ENCODE data around the gene FREM3.
"Not testable (repeated sequence)": the region's sequence is repeated elsewhere in the genome, so short reads cannot be mapped to it uniquely, and the experiment has no call there.

The FREM3 gene

GRCh38 chr4:143693856-143694255 is 6.6 kb downstream of the FREM3 start:
- no peak overlapping the region for H3K4me3 ChIP-seq (replicated peaks; ENCODE audit: low read depth, low read length)
- DNase-seq (ENCODE audit: extremely low read depth, insufficient read length), result no peak
- TF ChIP-seq CTCF (IDR thresholded peaks at IDR 0.05; ENCODE audit: insufficient read depth, low read length, poor library complexity, severe bottlenecking), result no peak
- H3K36me3 ChIP-seq (ENCODE audit: control insufficient read depth, insufficient read depth, low read length), result no peaks in the 10 kb centered on the region
- no peaks in the 10 kb centered on the region for H3K27me3 ChIP-seq (replicated peaks; ENCODE audit: control insufficient read depth, insufficient read depth, low read length)

- H3K4me3 ChIP-seq (replicated peaks; ENCODE audit: low read depth, low read length), result no peak overlapping the region
- H3K27me3 ChIP-seq (replicated peaks; ENCODE audit: control insufficient read depth, insufficient read depth, low read length), result no peaks in the 10 kb centered on the region
- H3K36me3 ChIP-seq (ENCODE audit: control insufficient read depth, insufficient read depth, low read length), result no peaks in the 10 kb centered on the region
- no peak for TF ChIP-seq CTCF (IDR thresholded peaks at IDR 0.05; ENCODE audit: insufficient read depth, low read length, poor library complexity, severe bottlenecking)
- no peak for DNase-seq (ENCODE audit: extremely low read depth, insufficient read length)
Measured at GRCh38 chr4:143692241-143692640, 8.2 kb downstream of the FREM3 start.

- no peak for TF ChIP-seq CTCF (IDR thresholded peaks at IDR 0.05; ENCODE audit: insufficient read depth, low read length, poor library complexity, severe bottlenecking)
- H3K27me3 ChIP-seq (replicated peaks; ENCODE audit: control insufficient read depth, insufficient read depth, low read length), result no peaks in the 10 kb centered on the region
- DNase-seq (ENCODE audit: extremely low read depth, insufficient read length), result no peak
- no peaks in the 10 kb centered on the region for H3K36me3 ChIP-seq (ENCODE audit: control insufficient read depth, insufficient read depth, low read length)
- no peak overlapping the region for H3K4me3 ChIP-seq (replicated peaks; ENCODE audit: low read depth, low read length)
Measured at GRCh38 chr4:143679434-143679833, 21.0 kb downstream of the FREM3 start.

GRCh38 chr4:143673629-143674028 is 26.8 kb downstream of the FREM3 start:
- not testable (repeated sequence) for H3K36me3 ChIP-seq (ENCODE audit: control insufficient read depth, insufficient read depth, low read length); H3K27me3 ChIP-seq (replicated peaks; ENCODE audit: control insufficient read depth, insufficient read depth, low read length); DNase-seq (ENCODE audit: extremely low read depth, insufficient read length); H3K4me3 ChIP-seq (replicated peaks; ENCODE audit: low read depth, low read length)

GRCh38 chr4:143668930-143669552 is 31.4 kb downstream of the FREM3 start:
- no peak for TF ChIP-seq CTCF (IDR thresholded peaks at IDR 0.05; ENCODE audit: insufficient read depth, low read length, poor library complexity, severe bottlenecking)
- Histone ChIP-seq H3K27me3 (replicated peaks; ENCODE audit: control insufficient read depth, insufficient read depth, low read length) (no peaks in the 10 kb centered on the region), H3K36me3 (ENCODE audit: control insufficient read depth, insufficient read depth, low read length) (no peaks in the 10 kb centered on the region), H3K4me3 (replicated peaks; ENCODE audit: low read depth, low read length) (no peak overlapping the region)
- peak; percentile 27 for DNase-seq (ENCODE audit: extremely low read depth, insufficient read length)

- TF ChIP-seq CTCF (IDR thresholded peaks at IDR 0.05; ENCODE audit: insufficient read depth, low read length, poor library complexity, severe bottlenecking), result no peak
- Histone ChIP-seq H3K36me3 (ENCODE audit: control insufficient read depth, insufficient read depth, low read length) (no peaks in the 10 kb centered on the region), H3K27me3 (replicated peaks; ENCODE audit: control insufficient read depth, insufficient read depth, low read length) (no peaks in the 10 kb centered on the region), H3K4me3 (replicated peaks; ENCODE audit: low read depth, low read length) (no peak overlapping the region)
- DNase-seq (ENCODE audit: extremely low read depth, insufficient read length), result no peak
Measured at GRCh38 chr4:143667461-143667860, 33.0 kb downstream of the FREM3 start.

Data from GM06990 (cell line).